ENCODE results near the gene MYO1H. TPM values are rescaled to one million over a fixed set of nuclear protein-coding genes. Genes with fewer than 3 reads are reported as not detected.
"Not testable (repeated sequence)": the region's sequence is repeated elsewhere in the genome, so short reads cannot be mapped to it uniquely, and the experiment has no call there.

The MYO1H gene, protein sequence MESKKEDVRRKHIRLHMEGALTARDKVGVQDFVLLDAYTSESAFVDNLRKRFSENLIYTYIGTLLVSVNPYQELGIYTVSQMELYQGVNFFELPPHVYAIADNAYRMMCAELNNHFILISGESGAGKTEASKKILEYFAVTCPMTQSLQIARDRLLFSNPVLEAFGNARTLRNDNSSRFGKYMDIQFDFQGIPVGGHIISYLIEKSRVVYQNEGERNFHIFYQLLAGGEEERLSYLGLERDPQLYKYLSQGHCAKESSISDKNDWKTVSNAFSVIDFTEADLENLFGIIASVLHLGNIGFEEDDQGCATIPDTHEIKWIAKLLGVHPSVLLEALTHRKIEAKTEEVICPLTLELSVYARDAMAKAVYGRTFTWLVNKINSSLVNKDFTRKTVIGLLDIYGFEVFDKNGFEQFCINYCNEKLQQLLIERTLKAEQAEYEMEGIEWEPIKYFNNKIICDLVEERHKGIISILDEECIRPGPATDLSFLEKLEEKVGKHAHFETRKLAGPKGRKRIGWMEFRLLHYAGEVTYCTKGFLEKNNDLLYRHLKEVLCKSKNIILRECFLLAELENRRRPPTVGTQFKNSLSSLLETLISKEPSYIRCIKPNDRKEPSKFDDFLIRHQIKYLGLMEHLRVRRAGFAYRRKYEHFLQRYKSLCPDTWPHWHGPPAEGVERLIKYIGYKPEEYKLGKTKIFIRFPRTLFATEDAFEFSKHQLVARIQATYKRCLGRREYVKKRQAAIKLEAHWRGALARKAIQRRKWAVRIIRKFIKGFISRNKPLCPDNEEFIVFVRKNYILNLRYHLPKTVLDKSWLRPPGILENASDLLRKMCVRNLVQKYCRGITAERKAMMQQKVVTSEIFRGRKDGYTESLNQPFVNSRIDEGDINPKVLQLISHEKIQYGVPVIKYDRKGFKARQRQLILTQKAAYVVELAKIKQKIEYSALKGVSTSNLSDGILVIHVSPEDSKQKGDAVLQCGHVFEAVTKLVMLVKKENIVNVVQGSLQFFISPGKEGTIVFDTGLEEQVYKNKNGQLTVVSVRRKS
- not detected in 2 replicates for total RNA-seq

DNA sequence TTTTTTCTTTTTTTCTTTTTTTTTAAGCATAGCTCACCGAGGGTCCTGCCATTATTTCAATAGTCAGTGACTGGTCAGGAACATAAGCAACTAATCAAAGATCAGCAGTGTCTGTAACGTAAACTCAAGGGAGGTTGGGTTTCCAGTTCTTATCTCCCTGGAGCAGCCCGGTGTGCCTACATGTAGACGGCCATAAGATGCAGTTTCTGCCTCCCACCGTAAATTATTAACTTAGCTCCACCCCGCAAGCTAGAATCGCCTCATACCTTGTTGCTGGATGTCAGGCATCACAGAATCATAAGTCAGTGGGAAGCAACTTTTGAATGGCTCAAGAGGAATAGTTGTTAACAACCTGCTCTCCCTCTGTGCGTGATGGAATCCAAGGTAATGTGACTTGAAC is at the start of gene MYO1H:
Gene MYO1H (plus strand): TSS at position 312 of the 400 bp plus-strand sequence. CDS start 61 bp downstream, at position 373.
- no peak for DNase-seq

DNA sequence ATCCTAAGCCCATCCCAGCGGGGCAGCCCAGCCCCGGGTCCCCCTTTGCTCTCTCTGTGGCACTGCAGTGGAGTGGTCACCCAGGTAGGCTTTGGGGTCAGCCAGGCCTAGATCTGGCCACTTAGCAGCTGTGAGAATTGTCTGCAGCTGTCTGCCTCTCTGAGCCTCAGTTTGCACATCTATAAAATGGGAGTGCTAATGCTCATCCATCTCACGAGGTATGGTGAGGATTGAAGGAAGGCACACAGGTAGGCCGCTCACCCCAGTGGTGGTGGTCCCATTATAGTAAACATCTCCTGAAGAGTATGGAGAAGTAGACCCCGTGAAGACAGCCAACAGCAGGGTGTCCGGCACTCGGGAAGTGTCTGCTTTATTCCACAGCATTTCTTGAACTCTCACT is 47.9 kb upstream of the MYO1H start:
- DNase-seq: no peak

DNA sequence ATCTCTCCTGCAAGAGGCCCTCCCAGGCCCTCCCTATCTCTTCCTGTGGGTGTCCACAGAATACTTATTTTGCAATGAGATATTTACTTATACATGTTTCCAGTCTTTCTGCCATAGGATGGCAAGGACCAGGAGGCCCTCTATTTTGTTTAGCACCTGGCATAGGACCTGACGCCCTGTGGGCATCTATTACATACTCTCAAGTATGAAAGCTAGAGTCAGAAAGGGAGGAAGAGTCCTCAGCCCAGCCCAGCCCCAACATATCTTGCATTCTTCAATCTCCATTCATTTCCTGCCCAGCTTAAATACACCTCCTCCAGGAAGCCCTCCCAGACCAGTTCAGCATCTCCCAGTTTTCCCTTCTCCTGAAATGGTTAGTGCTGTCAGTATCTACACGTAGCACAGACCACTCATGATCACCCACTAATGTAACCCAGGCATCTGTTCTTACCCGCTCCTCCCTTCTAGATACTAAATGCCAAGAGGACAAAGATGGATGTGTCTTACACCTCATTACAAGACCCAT is 46.0 kb upstream of the MYO1H start:
- no peak for DNase-seq

DNA sequence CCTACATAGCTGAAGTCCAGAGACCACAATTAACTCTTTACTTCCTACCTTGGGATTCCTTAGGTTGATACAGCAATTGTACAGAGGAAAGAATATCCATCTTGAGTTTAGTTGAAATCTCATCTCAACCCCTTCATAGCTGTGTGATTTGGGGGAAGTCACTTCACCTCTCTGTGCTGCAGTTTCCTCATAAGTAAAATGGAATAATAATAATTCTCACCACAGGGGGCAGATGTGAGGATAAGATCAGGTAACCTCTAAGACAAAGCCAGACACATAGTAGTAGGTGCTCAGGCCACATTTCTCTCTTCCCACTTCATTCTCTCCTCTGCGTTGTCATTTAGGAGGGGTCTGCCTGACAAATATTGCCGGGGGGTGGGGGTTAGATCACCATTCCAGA is 45.3 kb upstream of the MYO1H start:
- peak; percentile 11 for DNase-seq

DNA sequence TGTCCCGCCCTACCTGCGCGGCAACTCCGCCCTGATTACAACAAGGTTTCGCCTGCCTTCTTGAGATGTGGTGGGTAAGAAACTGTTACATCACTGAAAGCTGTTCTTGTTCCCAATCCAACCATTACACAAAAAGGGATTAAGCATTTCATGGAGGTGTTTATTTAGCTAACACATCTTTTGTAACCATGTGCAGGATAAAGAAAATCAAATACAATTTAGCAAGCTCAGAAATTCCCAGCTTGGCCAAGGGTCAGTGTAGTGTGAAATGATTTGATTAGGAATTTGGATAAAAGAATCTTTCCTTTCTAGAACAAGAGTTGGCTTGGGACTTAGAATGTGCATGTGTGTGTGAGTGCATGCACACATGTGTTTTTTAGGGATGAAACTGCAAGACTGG is 44.9 kb upstream of the MYO1H start:
- DNase-seq: no peak

DNA sequence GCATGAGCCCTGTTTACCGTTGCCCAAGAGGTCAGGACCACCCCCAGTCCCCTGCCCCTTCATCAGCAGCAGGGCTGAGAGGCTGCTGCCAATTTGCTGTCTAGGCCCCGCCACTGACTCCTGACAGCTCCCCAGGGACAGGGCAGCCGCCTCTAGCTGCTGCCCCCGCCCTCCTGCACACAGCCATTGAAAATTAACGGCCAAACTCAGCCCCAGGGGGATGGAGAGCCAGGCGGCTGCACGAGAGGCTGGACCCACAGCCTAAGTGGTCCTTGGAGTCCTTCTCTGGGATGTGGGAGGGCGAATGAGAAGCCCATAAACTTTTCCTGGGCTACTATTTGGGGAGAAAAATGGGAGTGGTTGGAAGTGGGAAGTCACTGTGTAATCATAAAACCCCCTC is 43.2 kb upstream of the MYO1H start:
- no peak for DNase-seq

DNA sequence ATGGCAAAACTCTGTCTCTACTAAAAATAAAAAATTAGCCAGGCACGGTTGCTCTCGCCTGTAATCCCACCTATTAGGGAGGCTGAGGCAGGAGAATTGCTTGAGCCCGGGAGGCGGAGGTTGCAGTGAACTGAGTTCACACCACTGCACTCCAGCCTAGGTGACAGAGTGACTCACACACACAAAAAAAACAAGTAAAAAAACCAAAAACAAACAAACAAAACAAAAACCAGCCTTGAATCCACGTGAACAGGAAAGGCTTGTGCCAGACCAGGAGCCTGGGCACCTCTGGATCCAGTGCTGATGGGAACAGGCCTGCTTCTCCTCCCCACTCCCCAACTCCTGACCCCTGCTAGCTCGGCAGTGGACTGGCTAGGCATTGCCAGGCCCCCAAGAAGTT is 42.2 kb upstream of the MYO1H start:
- DNase-seq: no peak

DNA sequence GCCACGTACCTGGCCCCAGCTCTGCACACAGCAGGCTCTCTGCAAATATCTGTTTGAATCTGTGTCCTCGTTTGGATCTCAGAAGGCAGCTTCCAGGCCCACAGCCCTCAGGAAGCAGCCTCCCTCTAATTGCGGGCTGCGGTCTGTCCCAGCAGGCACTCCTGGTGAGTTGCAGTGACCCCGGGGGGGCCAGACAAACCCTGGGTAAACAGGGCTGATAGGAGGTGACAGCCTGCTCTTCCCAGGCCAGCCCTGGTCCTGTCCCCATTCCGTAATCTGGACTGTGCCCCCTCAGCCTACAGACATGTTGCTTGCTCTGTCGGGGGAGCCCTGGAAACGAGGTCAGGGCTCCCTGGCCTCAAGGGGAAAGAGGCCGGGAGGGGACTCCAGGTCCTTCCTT is 40.6 kb upstream of the MYO1H start:
- DNase-seq: no peak

DNA sequence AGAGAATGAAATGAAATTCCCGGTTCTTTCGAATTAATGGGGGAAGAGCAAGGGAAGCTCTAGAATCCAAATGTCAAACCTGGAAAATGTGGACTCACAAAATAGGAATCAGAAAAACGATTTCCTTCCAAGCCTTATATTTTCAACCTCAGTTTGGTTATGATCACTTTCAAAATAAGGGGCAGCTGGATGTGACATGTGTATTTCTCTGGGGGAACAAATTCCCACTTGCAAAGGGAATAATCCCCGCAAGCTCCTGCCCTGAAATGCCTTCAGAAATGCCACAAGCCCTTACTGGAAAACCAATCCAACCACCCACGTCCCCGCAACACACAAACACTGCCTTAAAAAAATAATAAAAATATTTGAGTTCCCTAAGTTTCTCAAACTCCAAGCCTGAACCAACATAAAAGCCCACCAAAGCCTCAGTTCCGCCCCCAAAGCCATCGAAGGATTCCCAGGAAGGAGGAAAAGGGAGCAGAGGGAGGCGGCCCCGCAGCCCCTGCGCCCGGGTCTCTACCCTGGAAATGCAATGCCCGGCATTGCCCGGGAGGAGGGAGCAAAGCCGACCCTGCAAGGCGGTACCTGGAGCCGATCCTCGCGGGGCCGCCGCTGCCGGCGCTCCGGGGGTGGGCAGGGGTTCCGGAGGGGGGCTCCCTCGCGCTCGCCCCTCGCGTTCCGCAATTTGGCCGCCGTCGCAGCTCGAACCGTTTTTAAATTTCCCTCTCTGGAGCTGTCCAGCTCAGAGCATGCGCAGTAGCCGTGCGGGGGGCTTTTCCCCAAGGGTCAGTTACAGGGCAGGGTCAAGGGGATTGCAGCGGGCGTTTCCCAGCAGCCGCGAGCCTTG is 38.9 kb upstream of the MYO1H start, which contains the start of gene FOXN4:
Gene FOXN4 (minus strand): TSS at position 751 of the 847 bp plus-strand sequence. CDS start 963 bp downstream, outside the sequence.
- DNase-seq: no peak

DNA sequence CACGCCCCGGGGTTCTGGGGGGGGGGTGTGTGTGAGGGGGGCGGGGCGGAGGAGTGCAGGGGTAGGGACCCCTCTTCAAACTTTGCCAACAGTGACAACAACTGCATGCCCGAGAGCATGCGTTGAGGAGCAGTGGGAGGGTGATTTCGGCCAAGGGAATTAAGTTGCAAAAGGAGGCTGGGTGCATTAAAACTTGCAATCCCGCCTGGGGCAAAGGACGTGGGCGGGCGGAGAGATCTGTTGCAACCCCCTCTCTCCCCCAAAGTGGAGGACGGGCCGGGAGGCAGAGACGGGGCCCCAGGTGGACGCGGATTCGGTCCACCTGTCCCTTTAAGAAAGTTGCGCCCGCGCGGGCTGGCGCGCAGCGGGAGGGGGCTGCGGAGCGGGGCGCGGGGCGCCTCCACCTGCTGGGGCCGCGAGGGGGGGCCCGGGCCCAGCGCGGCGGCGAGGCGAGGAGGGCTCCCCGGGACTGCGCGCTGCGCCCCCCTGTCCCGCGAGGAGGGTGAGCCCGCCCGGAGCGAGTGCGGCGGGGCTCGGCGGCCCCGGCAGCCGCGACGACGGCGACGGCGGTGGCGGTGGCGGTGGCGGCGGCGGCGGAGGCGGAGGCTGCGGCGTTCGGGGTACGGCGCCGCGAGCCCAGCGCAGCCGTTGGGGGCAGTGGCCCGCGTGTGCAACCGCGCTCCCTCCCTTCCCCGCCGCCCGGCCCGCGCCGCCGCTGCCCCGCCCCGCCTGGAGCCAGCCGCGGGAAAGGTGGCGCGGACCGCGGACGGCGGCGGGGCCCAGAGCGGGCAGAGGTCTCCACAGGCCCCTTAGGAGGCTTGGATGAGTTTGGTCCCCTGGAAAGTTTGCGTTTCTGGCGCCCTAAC is 38.1 kb upstream of the MYO1H start:
- no peak for DNase-seq

DNA sequence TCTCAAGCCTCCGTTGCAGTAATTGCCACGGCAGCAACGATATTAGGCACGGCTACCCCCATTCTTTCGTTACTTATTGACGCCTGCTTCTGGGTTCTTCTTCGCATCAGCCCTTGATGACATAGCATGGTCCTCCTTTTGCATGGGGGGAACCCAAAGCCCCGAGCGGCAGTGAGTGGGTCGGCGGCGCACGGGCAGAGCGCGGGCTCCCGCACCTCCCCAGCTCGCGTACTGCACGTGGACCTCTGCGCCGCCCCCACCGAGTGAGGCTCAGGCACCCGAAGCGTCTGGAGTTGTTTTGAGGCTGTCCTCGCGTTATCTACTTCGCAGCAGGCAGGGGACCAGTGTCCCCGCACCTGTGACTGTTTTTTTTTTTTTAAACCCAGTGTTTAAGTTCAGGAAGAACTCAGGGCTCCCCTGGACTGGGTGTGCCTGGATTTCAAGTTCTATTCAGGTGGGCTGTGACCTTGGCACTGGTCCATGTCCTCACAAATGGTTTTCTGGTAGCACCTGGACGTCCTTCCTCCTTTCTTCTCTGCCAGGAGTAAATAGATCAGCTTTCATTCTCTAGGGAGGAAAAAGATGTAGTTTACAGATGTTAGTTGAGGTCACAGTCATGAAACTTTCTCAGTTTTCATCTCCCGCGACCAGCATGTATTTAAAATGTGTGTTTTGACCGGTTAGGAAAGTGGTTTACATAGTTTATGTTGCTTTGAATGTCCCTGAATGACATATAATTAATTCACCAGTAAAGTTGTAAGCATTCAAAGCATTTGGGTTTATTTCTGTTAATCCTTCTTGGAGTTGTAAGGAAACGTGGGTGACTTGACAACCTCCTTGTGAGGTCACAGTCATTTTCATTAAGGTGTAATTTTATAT is 37.2 kb upstream of the MYO1H start:
- no peak for DNase-seq

DNA sequence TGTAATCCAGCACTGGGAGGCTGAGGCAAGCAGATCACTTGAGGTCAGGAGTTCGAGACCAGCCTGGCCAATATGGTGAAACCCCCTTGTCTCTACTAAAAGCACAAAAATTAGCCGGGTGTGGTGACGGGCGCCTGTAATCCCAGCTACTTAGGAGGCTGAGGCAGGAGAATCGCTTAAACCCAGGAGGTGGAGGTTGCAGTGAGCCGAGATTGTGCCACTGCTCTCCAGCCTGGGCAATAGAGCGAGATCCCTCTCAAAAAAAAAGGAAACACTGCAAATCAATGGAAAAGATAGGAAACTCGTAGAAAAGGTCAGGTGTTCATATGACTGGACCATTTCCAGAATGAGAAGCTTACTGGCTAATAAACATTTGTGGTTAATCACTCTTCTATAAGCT is 26.4 kb upstream of the MYO1H start:
- not testable (repeated sequence) for DNase-seq

DNA sequence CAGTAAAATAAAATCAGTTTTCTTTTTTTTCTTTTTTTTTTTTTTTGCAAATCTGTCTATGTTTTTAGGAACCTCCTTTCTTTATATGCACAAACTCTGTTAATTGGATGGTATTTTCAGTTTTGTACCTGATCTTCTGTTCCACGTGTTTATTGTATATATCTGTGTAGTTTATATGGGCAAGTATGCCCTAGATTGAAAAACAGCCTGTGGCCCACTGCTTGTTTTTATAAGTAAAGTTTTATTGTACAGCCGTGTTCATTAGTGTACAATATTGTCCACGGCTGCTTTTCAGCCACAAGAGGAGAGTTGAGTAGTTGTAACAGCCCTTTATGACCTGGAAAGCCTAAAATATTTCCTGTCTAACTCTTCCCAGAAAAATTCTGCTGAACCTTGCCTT is 18.7 kb upstream of the MYO1H start:
- no peak for DNase-seq

DNA sequence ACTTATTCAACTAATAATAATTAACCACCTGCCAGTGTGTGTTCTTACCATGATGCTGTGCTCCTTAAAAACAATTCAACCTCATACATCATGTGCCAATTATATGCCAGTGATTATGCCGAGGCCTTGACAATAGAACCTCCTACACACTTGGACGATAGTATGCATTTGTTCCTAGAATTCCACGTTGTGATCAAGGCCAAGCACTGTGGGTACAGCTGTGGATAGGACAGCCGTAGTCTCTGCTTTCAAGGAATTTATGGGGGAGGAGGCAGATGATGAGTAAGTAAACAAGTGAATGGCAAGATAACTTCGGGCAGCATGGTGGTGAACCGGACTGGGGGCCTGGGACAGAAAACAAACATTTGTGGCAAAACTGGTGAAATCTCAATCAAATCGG is 18.0 kb upstream of the MYO1H start:
- no peak for DNase-seq

DNA sequence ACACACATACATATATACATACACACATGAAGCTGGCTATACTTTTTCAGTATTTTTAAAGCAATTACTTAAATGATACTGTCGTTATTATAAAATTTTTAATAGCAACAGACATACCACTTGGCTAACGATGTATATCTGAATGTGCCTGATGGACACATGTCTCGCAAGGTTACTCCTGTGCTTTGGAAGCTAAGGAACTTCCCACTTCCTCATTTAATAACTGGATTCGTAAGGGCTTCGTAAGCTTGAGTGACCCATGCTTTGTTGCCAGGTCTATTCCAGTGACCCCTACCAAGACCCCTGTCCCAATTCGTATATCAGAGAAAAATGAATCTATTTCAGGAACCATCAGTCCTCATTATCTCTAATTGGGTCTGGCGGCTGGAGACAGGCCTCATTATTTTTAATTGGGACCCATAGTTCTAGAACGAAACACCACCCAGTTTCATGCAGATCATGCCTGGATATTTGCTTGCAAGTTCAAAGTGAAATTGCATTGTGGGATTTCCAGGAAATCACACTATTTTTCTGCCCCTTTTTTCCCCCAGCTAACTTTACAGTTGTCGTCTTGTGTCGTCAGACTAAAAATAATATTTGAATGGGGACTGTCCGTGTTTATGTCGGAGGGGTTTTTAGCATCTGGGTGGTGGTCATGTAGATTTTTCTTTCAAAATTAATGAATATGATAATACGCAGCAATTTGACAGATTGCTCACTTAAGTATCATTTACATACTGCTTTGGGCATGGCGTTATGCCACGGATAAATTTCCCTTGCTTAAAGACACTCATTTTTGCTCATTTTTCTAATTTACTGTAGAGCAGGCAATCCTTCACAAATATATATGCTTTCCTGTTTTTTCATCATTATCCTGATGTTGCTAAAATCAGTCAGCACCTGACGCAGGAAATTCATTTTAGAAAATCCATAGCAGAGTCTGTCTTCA is 17.1 kb upstream of the MYO1H start:
- no peak for DNase-seq

DNA sequence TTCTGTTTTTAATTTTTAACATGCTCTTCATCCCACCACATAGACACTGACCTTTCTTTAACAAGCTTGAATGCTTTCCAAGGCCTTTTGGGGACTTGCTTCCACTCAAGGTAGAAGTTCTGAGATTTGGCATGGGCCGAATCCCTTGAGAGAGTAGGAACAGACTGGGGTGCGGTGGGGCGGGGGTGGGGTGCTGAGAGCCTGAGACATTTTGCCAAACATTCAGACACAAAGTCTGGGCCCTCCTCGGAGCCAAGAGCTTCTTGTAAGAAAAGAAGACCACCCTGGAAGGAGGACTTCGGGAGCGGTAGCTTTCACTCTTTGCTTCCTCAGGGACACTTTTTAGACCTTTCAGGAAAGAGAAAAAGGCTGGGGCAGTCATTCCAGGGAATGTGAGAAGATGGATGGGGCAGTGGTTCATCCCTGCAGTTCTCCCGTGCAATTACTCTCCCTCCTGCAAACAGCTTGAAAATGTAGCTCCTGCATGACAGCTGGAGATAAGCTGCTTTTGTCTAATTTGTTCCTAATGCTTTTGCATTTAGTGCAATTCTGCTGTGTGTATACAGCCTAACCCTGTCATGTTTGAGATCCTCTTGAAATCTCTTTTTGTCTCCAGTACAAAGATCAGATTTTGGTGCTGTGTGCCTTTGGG is 16.3 kb upstream of the MYO1H start:
- no peak for DNase-seq

DNA sequence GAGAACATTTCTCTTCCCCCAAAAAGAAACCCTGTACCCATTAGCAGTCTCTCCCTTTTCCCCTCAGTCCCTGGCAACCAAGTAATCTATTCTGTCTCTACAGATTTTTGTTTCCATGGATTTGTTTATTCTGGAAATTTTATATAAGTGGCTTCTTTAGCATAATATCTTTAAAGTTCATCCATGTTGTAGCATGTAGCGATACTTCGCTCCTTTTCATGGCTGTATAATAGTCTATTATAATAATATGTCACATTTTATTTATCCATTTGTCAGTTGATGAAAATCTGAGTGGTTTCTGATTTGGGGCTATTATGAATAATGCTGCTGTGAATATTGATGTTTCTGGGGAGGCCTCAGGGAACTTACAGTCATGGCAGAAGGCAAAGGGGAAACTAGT is 12.8 kb upstream of the MYO1H start:
- no peak for DNase-seq

DNA sequence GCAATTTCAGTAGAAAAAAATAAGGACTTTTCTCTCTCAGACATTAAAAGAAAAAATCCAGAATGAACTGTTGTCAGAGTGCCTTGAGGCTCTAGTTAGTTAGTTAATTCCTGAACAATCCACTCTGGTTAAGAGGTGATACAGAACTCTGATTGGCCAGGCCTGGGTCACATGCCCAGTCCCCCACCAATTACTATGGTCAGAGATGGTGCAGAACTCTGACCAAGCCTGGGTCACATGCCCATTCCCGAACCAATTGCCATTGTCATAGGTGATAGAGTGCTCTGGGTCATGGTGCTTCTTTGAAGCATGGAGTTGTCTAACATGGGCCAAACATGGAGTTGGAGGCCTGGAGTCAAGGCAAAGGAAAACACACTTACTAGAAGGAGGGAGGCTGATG is 11.1 kb upstream of the MYO1H start:
- DNase-seq: no peak
